ENCODE results near the gene CYTH3. TPM values are rescaled to one million over a fixed set of nuclear protein-coding genes. Genes with fewer than 3 reads are reported as not detected.

CYTH3 gene
- total and polyA plus RNA-seq, 2 of the 13 experiments (the other 11 are each of a cell fraction or from before 2014, with no cell fraction given): 3.1 to 3.8 TPM

DNA sequence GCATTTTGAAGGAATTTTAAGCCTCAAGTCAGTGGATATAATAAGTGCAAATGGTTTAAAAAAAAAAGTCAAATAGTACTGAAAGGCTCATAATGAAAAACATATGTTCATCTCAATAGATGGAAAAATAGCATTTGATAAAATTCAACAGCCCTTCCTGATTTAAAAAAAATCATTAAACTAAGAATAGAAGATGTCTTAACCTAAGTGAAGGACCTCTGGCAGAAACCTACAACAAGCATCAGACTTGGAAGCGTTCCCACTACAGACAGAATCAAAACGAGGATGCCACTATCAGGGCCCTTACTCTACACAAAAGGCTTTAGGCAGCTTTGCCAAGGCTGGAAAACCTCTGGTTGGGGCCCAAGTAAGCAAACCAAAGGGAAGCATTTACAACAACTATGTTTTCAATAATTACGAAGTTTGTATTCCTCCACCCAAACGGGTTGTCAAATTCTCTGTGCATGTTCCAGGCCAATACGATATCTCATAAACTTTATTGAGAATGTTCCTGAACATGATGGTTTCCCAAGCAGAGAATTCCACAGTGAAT lies 45.1 kb downstream of the CYTH3 start (continued):
- TF ChIP-seq ZSCAN31 (CRISPR knock-in tag; IDR thresholded peaks at IDR 0.05; ENCODE audit: low read depth): no peak
- TF ChIP-seq POGZ (CRISPR knock-in tag; IDR thresholded peaks at IDR 0.05): no peak

DNA sequence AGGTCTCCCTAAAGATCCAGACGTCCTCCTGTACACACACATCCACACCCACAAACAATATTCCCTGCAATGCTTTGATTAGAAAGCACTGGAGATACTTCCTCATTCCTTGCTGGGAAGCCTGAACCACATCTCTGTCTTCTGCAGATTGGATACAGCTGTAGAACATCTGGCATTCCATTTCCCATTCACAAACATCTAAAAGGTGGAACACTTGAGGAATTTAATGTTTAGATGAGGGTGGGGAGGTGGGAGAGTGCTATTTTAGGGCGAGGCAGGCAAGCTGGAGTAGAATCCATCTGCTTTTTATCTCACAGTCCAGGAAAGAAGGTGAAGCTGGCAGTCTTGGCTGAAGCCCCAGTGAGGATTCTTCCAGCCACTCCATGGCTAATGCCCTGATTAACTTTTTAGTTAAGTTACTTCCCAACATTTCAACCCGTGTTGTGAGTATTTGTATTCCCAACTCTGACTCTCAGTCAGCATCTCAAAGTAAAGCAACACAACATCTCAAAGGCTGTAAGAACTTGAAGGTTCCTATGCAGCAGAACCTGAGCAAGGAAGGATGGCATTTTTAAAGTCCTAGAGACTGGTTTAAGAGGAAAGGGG lies 46.1 kb downstream of the CYTH3 start:
- ATAC-seq (no peak), FAIRE-seq (no peak), DNase-seq (ENCODE audit: low spot score) (no peak)
- Histone ChIP-seq H3K4me1 (ENCODE audit: insufficient read depth, low read length) (no peaks in the 10 kb centered on the region), H3K4me2 (ENCODE audit: low read depth, low read length) (no peak overlapping the region), H3K9ac (ENCODE audit: insufficient read depth, low read depth, low read length) (no peak overlapping the region), H3K27me3 (ENCODE audit: control insufficient read depth in 1 of 2, insufficient read depth in 2 of 2, low read length in 2 of 2) (peaks cover 2 to 10% of the 10 kb centered on the region in 2 experiments; a peak in 2 of 5 replicates), H2AFZ (ENCODE audit: low read length) (no peak overlapping the region), H3K4me3 (replicated peaks in 1 of 3; ENCODE audit: insufficient read depth in 1 of 3, low read depth in 2 of 3, low read length in 3 of 3) (no peak overlapping the region), H3K79me2 (ENCODE audit: insufficient read depth, low read length) (no peaks in the 10 kb centered on the region), H3K36me3 (replicated peaks in 1 of 2; ENCODE audit: control insufficient read depth in 1 of 2, insufficient read depth in 2 of 2, low read length in 2 of 2) (no peaks in the 10 kb centered on the region), H3K27ac (ENCODE audit: extremely low read length, insufficient read depth, low read length) (no peak overlapping the region), H4K20me1 (ENCODE audit: insufficient read depth, low read length) (peaks cover 3% of the 10 kb centered on the region; the same call in 1 of the 2 replicates), H3K9me3 (ENCODE audit: low read length) (no peaks in the 10 kb centered on the region)
- ChIA-PET POLR2A (no interaction called here), CTCF (ENCODE audit: low intra/inter-chr PET ratio, low total read pairs) (no interaction called here)
- in situ Hi-C loops (cut with HindIII; ENCODE audit: extremely low pct_ligation_motif_present, low pct_unique_long_range_greater_than_20kb): no loop called here
- BruUV-seq (replicated peaks): no TSS peak
- intact Hi-C loops (cut with micrococcal nuclease; ENCODE audit: unreplicated experiment): no loop called here
- TF ChIP-seq POLR2AphosphoS2 (IDR thresholded peaks at IDR 0.05; ENCODE audit: low read depth, low read length) (no peak), KAT8 (CRISPR knock-in tag; IDR thresholded peaks at IDR 0.05) (no peak), ZNF589 (CRISPR knock-in tag; conservative IDR thresholded peaks at IDR 0.05) (no peak)
- TF ChIP-seq, protein P1, sequence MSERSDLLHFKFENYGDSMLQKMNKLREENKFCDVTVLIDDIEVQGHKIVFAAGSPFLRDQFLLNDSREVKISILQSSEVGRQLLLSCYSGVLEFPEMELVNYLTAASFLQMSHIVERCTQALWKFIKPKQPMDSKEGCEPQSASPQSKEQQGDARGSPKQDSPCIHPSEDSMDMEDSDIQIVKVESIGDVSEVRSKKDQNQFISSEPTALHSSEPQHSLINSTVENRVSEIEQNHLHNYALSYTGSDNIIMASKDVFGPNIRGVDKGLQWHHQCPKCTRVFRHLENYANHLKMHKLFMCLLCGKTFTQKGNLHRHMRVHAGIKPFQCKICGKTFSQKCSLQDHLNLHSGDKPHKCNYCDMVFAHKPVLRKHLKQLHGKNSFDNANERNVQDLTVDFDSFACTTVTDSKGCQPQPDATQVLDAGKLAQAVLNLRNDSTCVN (CRISPR knock-in tag; IDR thresholded peaks at IDR 0.05; ENCODE audit: borderline replicate concordance): no peak
- WGBS (ENCODE audit: low lambda C conversion rate): 20% methylated on average over 3 of the region's 3 CpGs
